HG03378 (cell line): Measurements from ENCODE around the gene THSD1.
"Not testable (repeated sequence)": the region's sequence is repeated elsewhere in the genome, so short reads cannot be mapped to it uniquely, and the experiment has no call there.

Experiments
- ATAC-seq: cut with Tn5 transposase; IDR thresholded peaks from one replicate; pipeline ENCODE4 v1.9.1; 2021; ENCODE audit warnings: mild to moderate bottlenecking, moderate library complexity; ENCODE audit not compliant: unreplicated experiment

THSD1 gene

GRCh38 chr13:52408071-52408658, 2.2 kb upstream of the THSD1 start:
- ATAC-seq = not testable (repeated sequence)

DNA sequence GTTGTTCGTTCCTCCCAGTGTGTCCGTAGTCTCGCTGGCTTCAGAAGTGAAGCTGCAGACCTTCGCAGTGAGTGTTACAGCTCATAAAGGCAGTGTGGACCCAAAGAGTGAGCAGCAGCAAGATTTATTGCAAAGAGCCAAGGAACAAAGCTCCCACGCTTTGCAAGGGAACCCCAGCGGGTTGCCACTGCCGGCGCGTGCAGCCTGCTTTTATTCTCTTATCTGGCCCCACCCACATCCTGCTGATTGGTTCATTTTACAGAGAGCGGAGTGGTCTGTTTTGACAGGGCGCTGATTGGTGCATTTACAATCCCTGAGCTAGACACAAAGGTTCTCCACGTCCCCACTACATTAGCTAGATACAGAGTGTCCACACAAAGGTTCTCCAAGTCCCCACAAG, 1.5 kb upstream of the THSD1 start:
- ATAC-seq = not testable (repeated sequence)

- ATAC-seq = no peak
Observed at GRCh38 chr13:52406629-52407028, 657 bp upstream of the THSD1 start.

DNA sequence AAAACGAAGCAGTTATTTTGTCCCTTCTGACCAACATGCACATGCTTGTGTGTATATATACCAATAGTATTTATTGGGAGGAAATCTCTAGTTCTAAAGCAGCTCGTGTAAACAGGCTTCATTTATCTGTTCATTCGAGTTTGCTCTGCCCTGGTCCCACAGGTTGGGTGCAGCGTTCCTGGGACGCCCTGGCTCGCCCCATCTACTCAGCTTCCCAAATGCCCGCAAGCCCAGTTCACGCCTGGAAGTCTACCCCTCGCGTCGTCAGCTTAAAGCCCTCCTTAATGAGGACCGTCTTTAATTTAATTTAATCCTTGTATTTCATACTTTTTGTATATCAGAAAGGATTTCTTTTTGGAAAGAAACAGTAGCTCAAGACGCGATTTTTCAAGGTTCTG, 604 bp downstream of the THSD1 start:
- ATAC-seq = no peak

DNA sequence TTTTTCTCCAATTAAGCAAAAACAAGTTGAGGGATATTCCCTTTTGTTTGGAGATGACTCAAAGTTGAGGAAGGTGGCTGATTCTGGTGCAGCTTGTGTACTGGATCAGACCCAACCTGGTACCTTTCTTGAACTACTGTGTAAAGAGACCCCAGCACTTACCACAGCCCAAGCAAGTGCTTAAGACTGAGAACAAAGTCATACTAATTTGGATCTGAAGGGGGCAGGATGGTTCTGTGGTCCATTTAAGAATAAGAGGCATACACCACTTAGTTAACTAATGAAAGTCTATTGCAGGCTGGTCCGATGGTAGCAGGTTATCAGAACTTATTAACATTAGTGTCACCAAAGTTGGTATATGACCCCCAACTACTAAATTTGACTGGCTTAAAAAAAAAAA, 6.3 kb downstream of the THSD1 start:
- ATAC-seq = no peak

- ATAC-seq = no peak
Observed at GRCh38 chr13:52399046-52399445, 6.9 kb downstream of the THSD1 start.

DNA sequence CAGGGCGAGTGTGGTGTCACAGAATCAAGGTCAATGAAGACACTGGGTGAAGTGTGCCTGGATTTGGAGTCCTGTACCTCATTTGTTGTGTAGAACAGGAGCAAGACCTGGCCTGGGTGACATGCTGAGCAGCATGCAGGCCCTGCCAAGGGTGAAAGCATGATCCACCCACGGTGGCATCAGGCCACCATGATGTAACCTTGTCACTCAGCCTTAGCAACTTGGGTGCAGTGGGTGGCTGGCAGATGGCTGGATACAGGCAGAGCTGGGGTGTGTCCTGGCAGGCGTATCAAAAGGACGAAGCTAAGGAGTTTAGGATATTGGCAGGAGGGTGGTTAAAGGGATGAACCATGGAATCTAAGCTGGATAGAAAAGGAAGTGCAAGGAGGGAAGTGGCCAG, 10.3 kb downstream of the THSD1 start:
- no peak for ATAC-seq

DNA sequence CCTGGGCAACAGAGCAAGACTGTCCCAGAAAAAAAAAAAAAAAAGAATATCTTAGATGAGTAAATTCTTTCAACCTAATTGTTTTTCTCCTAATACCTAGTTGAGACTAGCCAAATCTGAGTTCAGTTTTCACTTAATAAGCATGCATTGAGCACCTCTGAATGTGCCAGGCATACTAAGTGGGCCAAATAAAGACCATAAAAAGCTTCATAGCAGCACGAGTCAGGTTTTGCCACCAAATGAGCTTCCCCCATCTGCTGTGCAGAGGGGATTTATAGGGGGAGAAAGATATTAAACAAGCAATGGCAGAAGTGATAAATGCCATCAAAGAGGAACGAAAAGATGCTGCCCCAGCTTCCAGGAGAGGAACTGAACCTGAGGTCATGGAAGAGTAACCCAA, 11.4 kb downstream of the THSD1 start:
- ATAC-seq = no peak

GRCh38 chr13:52393572-52394357, 12.2 kb downstream of the THSD1 start:
- ATAC-seq = no peak

- ATAC-seq = no peak
Observed at GRCh38 chr13:52387721-52388120, 18.3 kb downstream of the THSD1 start.

DNA sequence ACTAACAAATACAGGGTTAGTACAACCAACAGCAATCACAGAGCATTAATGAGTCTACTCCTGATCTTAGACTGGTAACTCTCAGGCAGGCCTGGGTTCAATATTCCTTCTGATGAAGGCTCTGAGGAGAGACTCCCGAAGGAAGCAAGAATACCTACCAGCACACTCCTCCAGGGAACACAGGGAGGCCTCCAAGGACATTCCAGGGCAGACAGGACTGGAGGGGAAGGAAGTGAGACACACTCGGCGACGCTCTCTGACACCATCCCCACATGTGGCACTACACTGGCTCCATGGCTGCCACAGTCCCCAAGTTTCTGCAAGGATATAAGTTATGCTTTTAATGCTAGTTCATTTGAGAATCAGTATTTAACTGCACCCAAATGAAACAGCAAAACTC, 20.1 kb downstream of the THSD1 start:
- no peak for ATAC-seq

GRCh38 chr13:52383366-52383765, 22.6 kb downstream of the THSD1 start:
- no peak for ATAC-seq

GRCh38 chr13:52378312-52378711, 27.7 kb downstream of the THSD1 start:
- ATAC-seq = no peak

GRCh38 chr13:52377898-52378297, 28.1 kb downstream of the THSD1 start:
- no peak for ATAC-seq

- ATAC-seq = no peak
Observed at GRCh38 chr13:52374873-52375411, 31.0 kb downstream of the THSD1 start.

- no peak for ATAC-seq
Observed at GRCh38 chr13:52374389-52374788, 31.6 kb downstream of the THSD1 start.

GRCh38 chr13:52373277-52373676, 32.7 kb downstream of the THSD1 start:
- ATAC-seq = not testable (repeated sequence)

GRCh38 chr13:52371736-52372247, 34.2 kb downstream of the THSD1 start:
- no peak for ATAC-seq

- ATAC-seq = no peak
Observed at GRCh38 chr13:52366291-52366690, 39.7 kb downstream of the THSD1 start.

- ATAC-seq = not testable (repeated sequence)
Observed at GRCh38 chr13:52362169-52362887, 43.6 kb downstream of the THSD1 start.

- no peak for ATAC-seq
Observed at GRCh38 chr13:52361225-52361624, 44.7 kb downstream of the THSD1 start.
